Sigmoid colon (tissue), 7 donors: ENCODE data around the gene SCGB1D2. TPM values are rescaled to one million over a fixed set of nuclear protein-coding genes. Genes with fewer than 3 reads are reported as not detected.
"Not testable (repeated sequence)": the region's sequence is repeated elsewhere in the genome, so short reads cannot be mapped to it uniquely, and the experiment has no call there.

Experiments used
- DNase-seq: peaks from one replicate; pipeline ENCODE4 v3.0.0-alpha.2; 2019
- H3K27ac ChIP-seq, 4 donors: fragments of 200-600 bp; sonication (generic); one replicate each; pipeline ENCODE4 v1.5.1; 2016 to 2019; ENCODE audit warnings: mild to moderate bottlenecking in 1 of 4
- H3K27me3 ChIP-seq, 3 donors: fragments of 200-600 bp; sonication (generic); one replicate each; pipeline ENCODE4 v1.5.1; 2019; ENCODE audit warnings: mild to moderate bottlenecking in 1 of 3
- H3K36me3 ChIP-seq, 4 donors: fragments of 200-600 bp; sonication (generic); one replicate each; pipeline ENCODE4 v1.5.1; 2016 to 2019
- H3K4me1 ChIP-seq, 4 donors: fragments of 200-600 bp; sonication (generic); one replicate each; pipeline ENCODE4 v1.5.1; 2017 to 2019
- H3K4me3 ChIP-seq, 4 donors: fragments of 200-600 bp; sonication (generic); one replicate each; pipeline ENCODE4 v1.5.1; 2017 to 2019; ENCODE audit warnings: mild to moderate bottlenecking in 2 of 4, moderate library complexity in 1 of 4
- H3K9me3 ChIP-seq, 4 donors: fragments of 200-600 bp in 3 of 4; sonication (generic) in 3 of 4; one replicate each; pipeline versions ENCODE4 v1.5.1 to v1.6.1; 2013 to 2019
- CTCF ChIP-seq, 4 experiments: fragments of 450-650 bp in 3 of 4; fragments of 200-600 bp in 1 of 4; IDR thresholded peaks; one replicate each; pipeline ENCODE4 v1.5.1; 2016 to 2019; ENCODE audit warnings: antibody characterized with exemption in 4 of 4, mild to moderate bottlenecking in 3 of 4, moderate library complexity in 2 of 4
- EP300 ChIP-seq, 4 donors: sonication (generic); formaldehyde crosslinking; IDR thresholded peaks; one replicate each; pipeline ENCODE4 v1.6.1; 2017; ENCODE audit warnings: antibody characterized with exemption in 4 of 4
- POLR2A ChIP-seq, 2 donors: fragments of 450-650 bp; IDR thresholded peaks; one replicate each; pipeline ENCODE4 v1.6.1; 2016; ENCODE audit warnings: antibody characterized with exemption in 2 of 2, mild to moderate bottlenecking in 2 of 2, moderate library complexity in 2 of 2
- POLR2AphosphoS5 ChIP-seq, 4 donors: sonication (generic); formaldehyde crosslinking; IDR thresholded peaks; one replicate each; pipeline ENCODE4 v1.6.1; 2017; ENCODE audit warnings: antibody characterized with exemption in 4 of 4
- WGBS, 2 donors: extraction: QIAGEN DNeasy Blood & Tissue Kit; methylation state at CpG; one replicate each; pipeline ENCODE4 v1.1.7; 2013; 5-methylcytosine and 5-hydroxymethylcytosine counted together
- intact Hi-C: fragments of 100-400 bp; cut with DNase I; formaldehyde crosslinking; loops from one replicate; pipeline ENCODE4 v1.15.1; 2023
- polyA plus RNA-seq, 3 donors: library from polyadenylated mRNA; stranded (reverse); fragments of 200-250 nt; gene quantifications; one replicate each; pipeline ENCODE4 v1.2.3, GENCODE V29; 2013
- total RNA-seq, 4 donors: library from RNA; depleted of rRNA; stranded (reverse); fragments of >200 nt; gene quantifications; one replicate each; pipeline ENCODE4 v1.1.0, GENCODE V29; 2016
- donor health status: healthy with polysubstance abuse.
- donor health status: Bipolar disorder and iron deficiency.
- donor health status: healthy.

Gene SCGB1D2
- not detected for total RNA-seq
- not detected for polyA plus RNA-seq

- DNase-seq: no peak
- Histone ChIP-seq H3K27ac (no peak within 1 kb of the TSS), H3K4me3 (no peak within 1 kb of the TSS), H3K27me3 (peaks cover 0 to 21% (median 0%) of the 10 kb centered on the region in 3 donors), H3K4me1 (no peaks in the 10 kb centered on the region), H3K36me3 (no peaks in the 10 kb centered on the region), H3K9me3 (no peaks in the 10 kb centered on the region)
- intact Hi-C loops: no loop called here
- WGBS, 2 donors: 13 to 29% methylated on average over 3 of the region's 3 CpGs
- TF ChIP-seq POLR2AphosphoS5 (IDR thresholded peaks at IDR 0.05): no peak
Observed at GRCh38 chr11:62242021-62242420, at the start of gene SCGB1D2. Gene SCGB1D2 (plus strand): TSS chr11:62242239. CDS start chr11:62242308, 69 bp downstream.

GRCh38 chr11:62193952-62194351 is 48.1 kb upstream of the SCGB1D2 start:
- Histone ChIP-seq H3K4me3 (no peak overlapping the region), H3K4me1 (no peaks in the 10 kb centered on the region), H3K27me3 (peaks cover 3 to 14% (median 4%) of the 10 kb centered on the region in 3 donors), H3K9me3 (no peaks in the 10 kb centered on the region), H3K27ac (no peak overlapping the region), H3K36me3 (no peaks in the 10 kb centered on the region)
- intact Hi-C loops: no loop called here
- DNase-seq: no peak
- TF ChIP-seq POLR2A (IDR thresholded peaks at IDR 0.05) (no peak), EP300 (IDR thresholded peaks at IDR 0.05) (no peak), CTCF (IDR thresholded peaks at IDR 0.05) (no peak), POLR2AphosphoS5 (IDR thresholded peaks at IDR 0.05) (no peak)
- 60 to 75% methylated on average over 4 of the region's 4 CpGs for WGBS, 2 donors

GRCh38 chr11:62195010-62195409 is 47.0 kb upstream of the SCGB1D2 start:
- H3K27me3 ChIP-seq: peaks cover 3 to 12% (median 4%) of the 10 kb centered on the region in 3 donors
- H3K27ac ChIP-seq, H3K36me3 ChIP-seq, H3K4me3 ChIP-seq, DNase-seq, intact Hi-C loops, H3K9me3 ChIP-seq, H3K4me1 ChIP-seq: not testable (repeated sequence)
- WGBS, 2 donors: 15 to 16% methylated on average over 4 to 5 of the region's 9 CpGs

- Histone ChIP-seq H3K4me1 (no peaks in the 10 kb centered on the region), H3K27me3 (peaks cover 3 to 10% (median 4%) of the 10 kb centered on the region in 3 donors), H3K9me3 (no peaks in the 10 kb centered on the region), H3K27ac (no peak overlapping the region), H3K36me3 (no peaks in the 10 kb centered on the region), H3K4me3 (no peak overlapping the region)
- no peak for DNase-seq
- no peak for TF ChIP-seq CTCF (IDR thresholded peaks at IDR 0.05)
- no peak for TF ChIP-seq POLR2AphosphoS5 (IDR thresholded peaks at IDR 0.05)
- TF ChIP-seq POLR2A (IDR thresholded peaks at IDR 0.05): no peak
- no peak for TF ChIP-seq EP300 (IDR thresholded peaks at IDR 0.05)
- intact Hi-C loops: no loop called here
- 61 to 79% methylated on average over 7 of the region's 7 CpGs for WGBS, 2 donors
Observed at GRCh38 chr11:62195945-62196344, 46.1 kb upstream of the SCGB1D2 start.

GRCh38 chr11:62197400-62197799 is 44.6 kb upstream of the SCGB1D2 start:
- 75 to 98% methylated on average over 2 of the region's 2 CpGs for WGBS, 2 donors
- H3K27me3 ChIP-seq, H3K9me3 ChIP-seq, H3K4me1 ChIP-seq, H3K27ac ChIP-seq, intact Hi-C loops, DNase-seq, H3K4me3 ChIP-seq, H3K36me3 ChIP-seq: not testable (repeated sequence)

GRCh38 chr11:62201376-62201775 is 40.7 kb upstream of the SCGB1D2 start:
- H3K27me3 ChIP-seq: no peaks in the 10 kb centered on the region
- H3K27ac ChIP-seq: no peak overlapping the region
- 42 to 75% methylated on average over 2 of the region's 2 CpGs for WGBS, 2 donors
- H3K9me3 ChIP-seq: no peaks in the 10 kb centered on the region
- no peaks in the 10 kb centered on the region for H3K4me1 ChIP-seq
- no peaks in the 10 kb centered on the region for H3K36me3 ChIP-seq
- no peak for DNase-seq
- intact Hi-C loops: no loop called here
- no peak for TF ChIP-seq EP300 (IDR thresholded peaks at IDR 0.05)
- no peak for TF ChIP-seq POLR2AphosphoS5 (IDR thresholded peaks at IDR 0.05)
- no peak for TF ChIP-seq CTCF (IDR thresholded peaks at IDR 0.05)
- no peak for TF ChIP-seq POLR2A (IDR thresholded peaks at IDR 0.05)
- H3K4me3 ChIP-seq: no peak overlapping the region
